ENCODE data around the gene LYRM9. TPM values are rescaled to one million over a fixed set of nuclear protein-coding genes. Genes with fewer than 3 reads are reported as not detected.
A peak's percentile ranks its signal among the peaks of the same experiment; 100 is the strongest.
"Not testable (repeated sequence)": the region's sequence is repeated elsewhere in the genome, so short reads cannot be mapped to it uniquely, and the experiment has no call there.

LYRM9 gene
- 8.5 TPM for polyA plus RNA-seq (2013, experiment 1 of 2; ENCODE audit: insufficient read length)
- 6.9 TPM for polyA plus RNA-seq (2013, experiment 2 of 2; ENCODE audit: insufficient read length)

- DNase-seq: peak; percentile 85
These were observed at the start of gene LYRM9 for GRCh38 chr17:27892866-27893769. Gene LYRM9 (minus strand): TSS chr17:27893365. CDS start chr17:27882694, 10,671 bp downstream.

- DNase-seq: no peak
These were observed 47.6 kb upstream of the LYRM9 start for GRCh38 chr17:27940503-27941428.

GRCh38 chr17:27939474-27940465 lies 46.6 kb upstream of the LYRM9 start:
- no peak for DNase-seq

- no peak for DNase-seq
These were observed 45.7 kb upstream of the LYRM9 start for GRCh38 chr17:27938864-27939263.

GRCh38 chr17:27938241-27938640 lies 45.1 kb upstream of the LYRM9 start:
- no peak for DNase-seq

GRCh38 chr17:27937025-27937546 lies 43.9 kb upstream of the LYRM9 start:
- no peak for DNase-seq

GRCh38 chr17:27930000-27930399 lies 36.8 kb upstream of the LYRM9 start:
- DNase-seq: no peak

GRCh38 chr17:27928587-27928986 lies 35.4 kb upstream of the LYRM9 start:
- DNase-seq: no peak

- no peak for DNase-seq
These were observed 34.6 kb upstream of the LYRM9 start for GRCh38 chr17:27927781-27928180.

- no peak for DNase-seq
These were observed 28.4 kb upstream of the LYRM9 start for GRCh38 chr17:27921599-27921998.

- DNase-seq: no peak
These were observed 27.9 kb upstream of the LYRM9 start for GRCh38 chr17:27921077-27921476.

- no peak for DNase-seq
These were observed 27.4 kb upstream of the LYRM9 start for GRCh38 chr17:27920569-27920968.

GRCh38 chr17:27919079-27919478 lies 25.9 kb upstream of the LYRM9 start:
- no peak for DNase-seq

- no peak for DNase-seq
These were observed 25.3 kb upstream of the LYRM9 start for GRCh38 chr17:27918498-27918897.

GRCh38 chr17:27917000-27917399 lies 23.8 kb upstream of the LYRM9 start:
- no peak for DNase-seq

GRCh38 chr17:27915709-27916108 lies 22.5 kb upstream of the LYRM9 start:
- no peak for DNase-seq

- no peak for DNase-seq
These were observed 21.2 kb upstream of the LYRM9 start for GRCh38 chr17:27914382-27914781.

GRCh38 chr17:27912964-27913363 lies 19.8 kb upstream of the LYRM9 start:
- DNase-seq: no peak

- not testable (repeated sequence) for DNase-seq
These were observed 19.1 kb upstream of the LYRM9 start for GRCh38 chr17:27912299-27912698.

GRCh38 chr17:27907976-27908558 lies 14.9 kb upstream of the LYRM9 start:
- DNase-seq: no peak

GRCh38 chr17:27906623-27907022 lies 13.5 kb upstream of the LYRM9 start:
- no peak for DNase-seq
